ENCODE results near the gene MAF.

Gene MAF

DNA sequence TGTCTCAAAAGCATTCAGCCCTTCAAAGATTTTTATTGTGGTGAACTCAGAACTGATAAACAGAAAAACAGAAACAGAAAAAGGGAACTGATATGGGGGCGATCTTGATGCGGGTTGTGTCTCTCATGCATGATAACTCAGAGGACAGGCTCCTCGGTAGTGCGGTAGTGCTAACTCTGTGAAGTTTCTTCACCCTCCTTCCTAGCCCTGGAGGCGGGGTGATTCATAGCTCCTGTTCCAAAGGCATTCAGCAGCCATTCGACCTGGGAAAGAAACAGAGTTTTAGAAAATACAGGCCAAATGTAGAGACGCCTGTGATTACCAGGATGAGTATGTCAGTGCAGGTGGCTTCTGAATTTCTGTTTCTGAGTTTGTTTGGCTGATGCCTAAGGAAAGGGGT lies 5.5 kb upstream of the MAF start:
- no peak for DNase-seq (ENCODE audit: low read depth in 1 of 2, low spot score in 1 of 2)
- TF ChIP-seq JUND (IDR thresholded peaks at IDR 0.05; ENCODE audit: low read depth) = no peak
- in situ Hi-C loops (cut with HindIII; ENCODE audit: low pct_unique_long_range_greater_than_20kb, low sequenced_read_pairs) = no loop called here

DNA sequence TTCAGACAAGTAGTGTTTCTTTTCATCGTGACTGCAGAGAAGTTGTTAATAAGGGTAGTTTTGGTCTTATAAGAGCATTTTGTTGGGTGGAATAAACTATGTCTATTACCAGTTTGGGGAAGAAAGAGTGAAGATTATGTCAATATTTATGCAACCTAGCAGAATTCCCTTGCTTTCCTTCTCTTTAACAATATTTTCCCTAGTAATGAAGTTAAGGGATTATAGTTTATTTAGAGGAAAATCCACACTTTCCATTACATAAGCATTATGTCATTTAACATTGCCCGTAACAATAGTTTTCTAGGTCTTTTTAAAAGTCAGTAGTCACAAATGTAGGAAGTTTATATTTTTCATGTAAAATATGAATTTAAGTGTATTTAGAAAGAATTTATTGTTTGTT lies 2.5 kb upstream of the MAF start:
- TF ChIP-seq JUND (IDR thresholded peaks at IDR 0.05; ENCODE audit: low read depth) = no peak
- DNase-seq (ENCODE audit: low read depth in 1 of 2, low spot score in 1 of 2) = no peak
- in situ Hi-C loops (cut with HindIII; ENCODE audit: low pct_unique_long_range_greater_than_20kb, low sequenced_read_pairs) = no loop called here

DNA sequence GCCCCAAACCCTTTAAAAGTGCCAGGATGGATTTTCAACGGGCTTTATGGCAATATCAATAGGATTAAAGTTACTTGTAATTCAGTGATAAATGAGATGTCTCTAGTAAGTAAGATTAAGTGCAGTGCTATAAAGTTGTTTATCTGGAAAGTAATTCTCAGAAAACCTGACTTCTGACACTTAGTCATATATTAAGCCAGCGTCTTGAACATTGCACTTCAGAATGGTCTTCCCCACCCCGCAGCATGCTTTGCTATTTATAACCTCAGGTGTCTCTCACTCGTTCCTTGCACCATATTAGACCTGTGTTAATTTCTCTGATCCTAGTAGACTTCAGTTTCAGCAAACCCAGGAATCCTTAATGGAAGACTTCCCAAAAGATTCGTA lies 2.1 kb upstream of the MAF start:
- in situ Hi-C loops (cut with HindIII; ENCODE audit: low pct_unique_long_range_greater_than_20kb, low sequenced_read_pairs) = no loop called here
- no peak for DNase-seq (ENCODE audit: low read depth in 1 of 2, low spot score in 1 of 2)
- no peak for TF ChIP-seq JUND (IDR thresholded peaks at IDR 0.05; ENCODE audit: low read depth)

DNA sequence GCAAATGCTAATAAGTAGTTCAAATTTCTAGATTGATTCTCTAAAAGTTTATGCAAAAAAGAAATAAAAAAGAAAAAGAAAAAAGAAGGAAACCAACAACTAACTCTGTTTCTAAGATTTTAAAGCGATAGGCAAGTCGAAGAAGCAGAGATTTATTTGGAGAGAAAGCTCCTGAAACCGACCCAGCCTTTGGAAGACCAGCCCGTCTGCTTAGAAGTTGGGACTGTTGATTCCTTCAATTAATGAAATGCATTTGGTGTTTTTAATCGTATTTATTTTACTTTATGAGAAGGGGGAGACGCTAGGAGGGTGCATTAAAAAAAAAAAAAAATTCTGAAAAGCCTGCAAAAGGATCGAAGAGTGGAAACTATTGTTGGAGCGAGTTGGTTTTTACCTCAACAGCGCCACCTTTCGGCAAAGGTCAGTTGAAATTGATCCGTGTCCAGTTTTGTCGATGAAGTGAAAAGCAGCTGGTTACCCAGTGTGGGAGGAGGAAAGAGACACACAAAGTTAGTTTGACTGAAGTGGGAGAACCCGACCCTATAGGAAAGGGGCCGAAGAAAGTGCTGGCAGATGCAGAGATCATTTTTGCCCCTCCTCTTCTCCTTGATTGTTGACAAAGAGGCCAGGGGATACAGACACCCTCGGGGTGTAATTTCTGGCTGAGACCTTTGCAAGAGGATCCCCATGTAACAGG lies 1.5 kb upstream of the MAF start:
- no peak for TF ChIP-seq JUND (IDR thresholded peaks at IDR 0.05; ENCODE audit: low read depth)
- in situ Hi-C loops (cut with HindIII; ENCODE audit: low pct_unique_long_range_greater_than_20kb, low sequenced_read_pairs) = no loop called here
- DNase-seq (ENCODE audit: low read depth in 1 of 2, low spot score in 1 of 2) = peak; percentile 53 to 80

DNA sequence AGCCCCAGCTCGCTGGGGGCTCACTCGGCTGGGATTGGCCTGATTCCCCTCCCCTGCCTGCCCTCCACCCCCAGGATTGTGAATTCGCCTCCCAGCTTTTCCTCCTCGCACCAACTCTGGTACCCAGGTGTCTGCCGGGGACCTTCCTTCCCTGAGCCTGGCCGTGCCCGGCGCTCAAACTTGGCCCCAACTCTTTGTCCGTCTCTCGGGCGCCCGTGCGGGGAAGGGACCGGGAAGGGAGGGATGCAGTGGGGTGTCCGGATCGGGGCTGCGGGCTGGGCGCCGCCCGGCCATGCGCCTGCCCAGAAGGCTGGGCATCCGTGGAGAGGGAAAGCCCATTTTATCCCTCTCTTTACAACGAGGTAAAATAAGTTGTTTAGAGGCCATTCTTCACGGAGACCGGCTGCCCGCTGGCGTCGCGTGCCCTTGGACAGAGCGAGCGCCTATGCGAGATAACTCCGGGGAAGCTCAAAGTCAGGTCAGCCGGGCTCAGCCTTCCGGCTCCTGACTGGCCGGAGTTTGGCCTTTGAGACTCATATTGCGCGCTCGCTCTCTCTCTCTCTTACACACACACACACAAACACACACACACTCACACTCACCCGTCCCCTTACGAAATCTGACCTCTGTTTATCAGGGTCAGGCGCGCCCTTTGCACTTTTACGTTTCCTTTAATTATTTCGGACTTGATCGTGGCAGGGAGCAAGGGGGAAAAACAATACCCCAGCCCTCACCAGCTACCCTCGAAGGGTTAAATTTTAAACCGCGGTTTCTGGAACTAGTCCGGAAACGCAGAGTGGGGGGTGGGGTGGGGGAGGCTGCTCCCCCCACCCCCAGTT lies 774 bp upstream of the MAF start:
- in situ Hi-C loops (cut with HindIII; ENCODE audit: low pct_unique_long_range_greater_than_20kb, low sequenced_read_pairs) = no loop called here
- DNase-seq (ENCODE audit: low read depth in 1 of 2, low spot score in 1 of 2) = peak; percentile 28 to 53
- no peak for TF ChIP-seq JUND (IDR thresholded peaks at IDR 0.05; ENCODE audit: low read depth)

DNA sequence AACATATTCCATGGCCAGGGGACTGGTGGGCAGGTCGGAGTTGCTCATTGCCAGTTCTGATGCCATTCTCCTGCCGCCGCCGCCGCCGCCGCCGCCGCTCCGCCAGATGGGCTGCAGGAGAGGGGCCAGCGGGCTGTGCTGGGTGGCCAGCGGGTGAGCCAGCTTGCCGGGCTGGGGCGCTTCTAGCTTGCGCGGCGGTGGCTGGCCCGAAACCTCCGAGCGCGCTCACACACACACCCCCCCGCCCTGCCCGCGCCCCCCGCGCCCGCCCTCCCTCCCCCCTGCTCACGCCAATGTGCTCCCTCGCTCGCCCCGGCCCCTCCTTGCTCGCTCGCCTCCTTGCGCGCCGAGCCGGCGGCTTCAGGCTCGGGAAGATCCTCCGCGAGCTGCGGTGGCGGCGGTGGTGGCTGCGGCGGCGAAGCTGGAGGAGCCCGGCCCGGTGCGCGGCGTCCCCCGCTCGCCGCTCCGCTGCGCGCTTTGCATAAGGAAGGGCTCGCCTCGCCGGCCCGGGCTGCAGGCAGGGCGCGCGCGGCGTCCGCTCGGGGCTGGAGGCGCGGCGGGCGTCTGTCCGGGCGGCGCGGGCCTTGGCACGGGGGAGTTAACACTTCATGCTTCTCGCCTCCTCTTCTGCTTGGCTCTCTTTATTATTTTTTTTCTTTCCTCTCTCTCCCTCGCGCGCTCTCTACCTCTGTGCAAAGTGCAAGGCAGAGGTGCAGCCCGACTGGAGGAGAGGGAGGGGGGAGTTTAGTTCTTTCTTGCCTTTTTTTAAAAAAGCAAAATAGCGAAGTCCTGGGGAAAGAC lies 500 bp downstream of the MAF start:
- in situ Hi-C loops (cut with HindIII; ENCODE audit: low pct_unique_long_range_greater_than_20kb, low sequenced_read_pairs) = no loop called here

DNA sequence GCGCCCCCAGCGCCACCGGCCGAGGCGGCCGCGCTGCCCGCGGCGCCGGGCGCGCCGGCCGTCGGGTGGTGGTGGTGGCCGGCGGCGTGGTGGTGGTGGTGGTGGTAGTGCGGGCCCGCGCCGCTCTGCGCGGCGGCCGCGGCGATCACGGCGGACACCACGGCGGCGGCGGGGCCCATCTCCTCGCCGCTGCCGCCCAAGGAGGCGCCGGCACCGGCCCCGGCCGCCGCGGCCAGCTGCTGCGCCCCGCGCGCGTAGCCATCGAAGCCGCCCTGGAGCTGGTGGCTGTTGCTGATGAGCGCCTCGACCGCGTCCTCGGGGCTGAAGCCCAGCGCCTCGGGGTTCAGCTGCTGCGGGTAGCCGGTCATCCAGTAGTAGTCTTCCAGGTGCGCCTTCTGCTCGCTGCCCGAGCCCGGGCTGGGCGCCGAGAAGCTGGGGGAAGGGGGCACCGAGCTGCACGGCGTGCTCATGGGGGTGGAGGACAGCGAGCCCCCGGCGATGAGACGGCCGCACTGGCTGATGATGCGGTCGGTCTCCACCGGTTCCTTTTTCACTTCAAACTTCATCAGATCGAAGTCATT lies 1.2 kb downstream of the MAF start:
- peak in 1 of 2 experiments; percentile 76 for DNase-seq (ENCODE audit: low read depth in 1 of 2, low spot score in 1 of 2)
- in situ Hi-C loops (cut with HindIII; ENCODE audit: low pct_unique_long_range_greater_than_20kb, low sequenced_read_pairs) = no loop called here
- TF ChIP-seq JUND (IDR thresholded peaks at IDR 0.05; ENCODE audit: low read depth) = no peak

More for the DNA sequence above, 500 bp downstream of the MAF start:
- peak; percentile 63 to 93 for DNase-seq (ENCODE audit: low read depth in 1 of 2, low spot score in 1 of 2)
- TF ChIP-seq JUND (IDR thresholded peaks at IDR 0.05; ENCODE audit: low read depth) = no peak

DNA sequence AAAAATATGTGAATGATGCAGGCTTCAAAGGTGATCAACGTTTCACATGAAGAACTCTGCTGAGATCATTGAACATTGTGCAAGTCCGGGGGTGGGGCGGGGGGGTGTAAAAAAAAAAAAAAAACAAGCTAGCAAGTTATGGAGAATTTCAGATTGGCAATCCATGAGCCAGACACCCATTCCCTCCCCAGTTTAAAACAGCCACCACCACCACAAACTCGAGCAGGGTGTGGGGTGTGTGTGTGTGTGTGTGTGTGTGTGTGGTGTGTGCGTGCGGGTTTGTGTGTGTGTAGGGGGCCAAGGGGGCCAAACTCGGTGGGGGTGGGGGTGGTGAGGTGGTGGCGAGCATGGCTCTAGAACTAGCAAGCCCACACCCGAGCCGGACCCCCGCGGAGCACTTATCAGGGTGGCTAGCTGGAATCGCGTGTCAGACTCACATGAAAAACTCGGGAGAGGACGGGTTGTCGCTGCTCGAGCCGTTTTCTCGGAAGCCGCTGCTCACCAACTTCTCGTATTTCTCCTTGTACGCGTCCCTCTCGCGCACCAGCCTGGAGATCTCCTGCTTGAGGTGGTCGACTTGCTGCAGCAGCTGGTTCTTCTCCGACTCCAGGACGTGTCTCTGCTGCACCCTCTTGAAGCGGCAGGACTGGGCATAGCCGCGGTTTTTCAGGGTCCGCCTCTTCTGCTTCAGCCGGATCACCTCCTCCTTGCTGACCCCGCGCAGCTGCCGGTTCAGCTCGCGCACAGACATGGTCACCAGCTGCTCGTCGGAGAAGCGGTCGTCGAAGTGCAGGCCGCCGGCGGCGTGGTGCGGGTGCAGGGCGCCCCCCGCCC lies 2.0 kb downstream of the MAF start:
- no peak for TF ChIP-seq JUND (IDR thresholded peaks at IDR 0.05; ENCODE audit: low read depth)
- no peak for DNase-seq (ENCODE audit: low read depth in 1 of 2, low spot score in 1 of 2)
- in situ Hi-C loops (cut with HindIII; ENCODE audit: low pct_unique_long_range_greater_than_20kb, low sequenced_read_pairs) = no loop called here

DNA sequence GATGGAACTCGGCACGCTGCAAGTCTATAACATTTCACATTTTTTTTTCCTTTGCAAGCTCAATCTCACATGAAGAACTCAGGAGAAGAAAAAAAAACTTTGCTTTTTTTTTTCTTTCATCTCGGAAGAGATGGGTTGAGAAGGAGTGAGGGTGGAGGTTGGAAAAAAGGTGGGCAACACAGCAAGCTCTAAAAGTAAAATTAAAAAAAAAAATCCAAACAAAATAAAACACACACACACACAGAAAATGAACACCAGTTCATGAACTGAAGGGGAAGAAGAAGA lies 2.5 kb downstream of the MAF start:
- in situ Hi-C loops (cut with HindIII; ENCODE audit: low pct_unique_long_range_greater_than_20kb, low sequenced_read_pairs) = no loop called here
- DNase-seq (ENCODE audit: low read depth in 1 of 2, low spot score in 1 of 2) = no peak
- TF ChIP-seq JUND (IDR thresholded peaks at IDR 0.05; ENCODE audit: low read depth) = no peak

DNA sequence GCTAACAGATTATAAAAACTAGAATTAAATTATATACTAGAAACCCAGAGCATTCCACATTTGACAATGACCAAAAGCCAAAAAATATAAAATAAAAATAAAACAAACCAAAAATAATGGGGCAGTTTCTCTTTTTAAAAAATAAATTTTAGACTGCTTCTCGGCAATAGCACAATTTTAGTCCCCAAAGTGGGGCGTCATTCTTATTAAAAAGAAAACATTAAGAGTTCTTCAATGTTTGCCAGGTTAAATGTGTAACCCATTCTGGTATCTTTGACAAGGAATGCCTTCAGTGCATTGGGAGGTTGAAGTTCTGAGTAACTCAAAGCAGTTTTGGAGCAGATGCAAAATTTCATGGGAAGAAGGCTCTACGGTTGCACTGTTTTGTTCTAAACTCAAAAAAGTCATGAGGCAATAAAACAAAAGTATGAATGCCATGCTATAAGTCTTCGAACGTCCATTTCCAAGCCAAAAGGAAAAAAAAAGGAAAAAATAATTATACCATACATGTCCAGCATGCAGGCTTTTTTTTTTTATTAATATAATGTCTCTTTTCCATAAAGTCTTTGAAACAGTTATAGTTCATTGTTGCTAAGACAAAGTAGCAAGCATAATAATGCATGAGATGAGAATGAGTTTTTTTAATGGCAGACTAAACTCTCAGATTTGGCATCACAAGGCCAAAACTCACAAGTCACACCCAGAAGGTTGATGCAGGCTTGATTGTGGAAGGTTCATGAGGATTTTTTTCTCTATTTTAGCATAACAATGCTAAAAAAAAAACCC lies 3.1 kb downstream of the MAF start:
- TF ChIP-seq JUND (IDR thresholded peaks at IDR 0.05; ENCODE audit: low read depth) = no peak
- no peak for DNase-seq (ENCODE audit: low read depth in 1 of 2, low spot score in 1 of 2)
- in situ Hi-C loops (cut with HindIII; ENCODE audit: low pct_unique_long_range_greater_than_20kb, low sequenced_read_pairs) = no loop called here

DNA sequence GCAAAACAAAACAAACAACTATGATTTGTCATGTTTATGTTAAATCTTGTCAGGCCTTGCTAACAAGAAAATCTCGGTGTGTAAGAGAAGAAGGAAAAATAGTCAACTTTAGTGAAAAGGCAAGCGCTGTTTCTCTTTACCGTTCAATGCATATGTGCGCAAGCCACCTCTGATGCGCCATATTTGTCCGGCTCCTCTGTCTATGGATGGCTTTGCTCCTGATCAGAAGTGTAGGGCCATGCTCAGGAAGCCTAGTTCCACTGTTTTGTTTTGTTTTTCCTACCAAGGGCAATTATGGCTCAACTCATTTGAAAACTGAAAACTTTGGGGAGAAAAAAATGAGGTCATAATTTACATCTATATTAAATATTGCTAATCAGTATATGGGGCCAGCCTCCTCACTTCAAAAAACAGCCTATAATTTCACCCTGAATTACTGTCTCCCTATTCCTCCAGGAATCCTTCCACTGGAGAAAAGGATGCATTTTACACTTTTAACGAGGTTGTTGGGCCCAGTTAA lies 4.5 kb downstream of the MAF start:
- no peak for DNase-seq (ENCODE audit: low read depth in 1 of 2, low spot score in 1 of 2)
- TF ChIP-seq JUND (IDR thresholded peaks at IDR 0.05; ENCODE audit: low read depth) = no peak
- in situ Hi-C loops (cut with HindIII; ENCODE audit: low pct_unique_long_range_greater_than_20kb, low sequenced_read_pairs) = no loop called here

All from T47D (cell line).